Stimulated activated CD8-positive, alpha-beta memory T cell treated with anti-CD3 and anti-CD28 coated beads, Interleukin-7, amount 100 ng/mL, for 48 hours (primary cell): ENCODE results near the gene CLCN7.

Experiments used
- DNase-seq, 2 donors: peaks; one replicate each; pipeline ENCODE4 v3.0.0-alpha.2; 2020; ENCODE audit warnings: low read depth in 1 of 2; ENCODE audit errors: extremely low read depth in 1 of 2

Gene CLCN7

DNA sequence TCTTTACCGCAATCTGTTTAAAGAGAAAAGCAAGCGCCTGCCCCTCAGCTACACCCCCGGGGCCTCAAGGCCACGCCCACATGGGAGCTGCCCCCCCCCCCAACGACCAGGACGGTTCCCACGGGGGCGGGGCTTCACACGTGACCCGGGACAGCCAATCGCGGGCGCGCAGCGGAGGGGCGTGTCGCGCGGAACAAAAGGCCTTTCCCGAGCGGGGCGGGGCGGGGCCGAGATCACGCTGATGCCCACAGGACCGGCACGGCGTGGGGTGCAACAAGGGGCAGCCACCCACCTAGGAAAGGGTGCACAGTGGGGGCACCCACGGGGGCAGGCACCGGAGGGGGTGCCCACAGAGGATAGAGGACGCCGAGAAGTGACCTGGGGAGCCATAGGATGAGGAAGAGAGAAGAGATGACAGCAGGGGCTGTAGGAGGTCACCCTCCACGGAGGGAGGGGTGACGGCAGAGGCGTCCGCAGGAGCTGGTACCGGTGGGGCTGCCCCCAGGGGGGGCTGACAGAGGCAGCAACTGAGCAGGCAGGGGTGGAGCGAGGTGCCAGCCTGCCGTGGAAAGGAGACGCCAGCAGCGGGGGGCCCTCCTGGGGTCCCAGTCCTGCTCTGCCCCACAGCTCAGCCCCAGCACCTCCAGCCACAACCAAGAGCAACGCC lies 66.5 kb downstream of the CLCN7 start:
- DNase-seq: peak; percentile 86 to 91

DNA sequence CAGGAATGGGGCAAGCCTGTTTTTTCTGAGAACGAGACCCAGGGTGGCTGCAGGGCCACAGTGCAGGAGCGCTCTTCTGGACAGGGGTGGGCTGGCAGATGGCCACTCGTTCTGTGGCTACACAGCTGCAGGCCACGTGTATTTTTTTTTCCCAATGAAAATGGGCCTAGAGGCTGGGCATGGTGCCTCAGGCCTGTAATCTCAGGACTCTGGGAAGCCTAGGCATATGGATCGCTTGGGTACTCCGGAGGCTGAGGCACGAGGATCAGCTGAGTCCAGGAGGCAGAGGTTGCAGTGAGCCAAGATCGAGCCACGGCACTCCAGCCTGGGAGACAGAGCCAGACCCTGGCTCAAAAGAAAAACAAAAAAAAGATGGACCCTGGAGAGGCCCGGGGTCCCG lies 67.1 kb downstream of the CLCN7 start:
- no peak for DNase-seq

DNA sequence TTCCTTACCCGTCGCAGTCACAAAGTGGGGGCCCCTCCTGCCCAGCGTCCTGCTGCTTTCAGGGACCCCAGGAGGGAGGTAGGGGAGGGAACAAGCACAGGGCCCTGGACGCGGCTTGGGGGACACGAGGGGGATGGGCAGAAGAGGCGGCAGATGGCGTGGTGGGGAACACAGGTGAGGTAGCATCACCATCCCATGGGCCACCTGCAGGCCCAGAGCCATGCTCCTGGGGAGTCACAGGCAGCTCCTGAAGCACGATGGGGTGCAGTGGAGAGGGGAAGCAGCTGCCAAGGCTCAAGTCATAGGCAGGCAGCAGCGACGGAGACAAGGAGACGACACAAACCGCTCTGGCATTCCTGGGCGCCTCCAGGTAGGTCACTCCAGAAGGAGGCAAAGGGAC lies 71.1 kb downstream of the CLCN7 start:
- no peak for DNase-seq

DNA sequence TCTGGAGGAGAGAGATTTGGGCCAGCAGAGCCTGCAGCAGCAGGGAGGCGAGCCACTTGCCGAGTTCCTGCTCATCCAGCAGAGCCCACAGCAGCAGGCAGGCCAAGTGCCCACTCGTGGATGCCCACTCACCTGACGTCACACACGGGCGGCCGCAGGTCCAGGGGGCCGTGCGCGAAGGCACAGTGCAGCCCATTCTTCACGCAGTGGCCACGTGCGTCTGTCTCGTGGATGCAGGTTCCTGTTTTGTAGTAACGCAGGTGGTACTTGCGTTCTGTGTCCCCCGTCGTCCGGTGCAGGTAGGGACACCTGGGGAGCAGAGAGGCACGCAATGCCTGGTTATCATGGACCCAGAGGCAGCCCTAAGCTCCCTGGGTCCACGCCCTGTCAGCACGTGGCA lies 71.8 kb downstream of the CLCN7 start:
- no peak for DNase-seq

DNA sequence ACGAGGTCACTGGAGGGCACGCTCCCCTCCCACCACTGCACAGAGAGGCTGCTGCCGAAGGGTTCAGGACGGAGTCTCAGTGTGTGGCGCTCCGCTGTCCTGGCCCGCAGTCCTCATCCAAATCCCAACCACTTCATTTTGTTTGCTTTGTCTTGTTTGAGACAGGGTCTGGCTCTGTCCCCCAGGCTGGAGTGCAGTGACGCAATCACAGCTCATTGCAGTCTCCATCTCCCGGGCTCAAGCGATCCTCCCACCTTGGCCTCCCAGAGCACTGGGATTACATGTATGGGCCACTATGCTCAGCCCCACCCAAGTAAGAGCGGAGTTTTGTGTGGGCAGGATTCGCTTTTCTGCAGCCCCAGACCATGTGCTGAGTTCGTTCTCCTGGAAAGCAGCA lies 73.1 kb downstream of the CLCN7 start:
- DNase-seq: no peak

DNA sequence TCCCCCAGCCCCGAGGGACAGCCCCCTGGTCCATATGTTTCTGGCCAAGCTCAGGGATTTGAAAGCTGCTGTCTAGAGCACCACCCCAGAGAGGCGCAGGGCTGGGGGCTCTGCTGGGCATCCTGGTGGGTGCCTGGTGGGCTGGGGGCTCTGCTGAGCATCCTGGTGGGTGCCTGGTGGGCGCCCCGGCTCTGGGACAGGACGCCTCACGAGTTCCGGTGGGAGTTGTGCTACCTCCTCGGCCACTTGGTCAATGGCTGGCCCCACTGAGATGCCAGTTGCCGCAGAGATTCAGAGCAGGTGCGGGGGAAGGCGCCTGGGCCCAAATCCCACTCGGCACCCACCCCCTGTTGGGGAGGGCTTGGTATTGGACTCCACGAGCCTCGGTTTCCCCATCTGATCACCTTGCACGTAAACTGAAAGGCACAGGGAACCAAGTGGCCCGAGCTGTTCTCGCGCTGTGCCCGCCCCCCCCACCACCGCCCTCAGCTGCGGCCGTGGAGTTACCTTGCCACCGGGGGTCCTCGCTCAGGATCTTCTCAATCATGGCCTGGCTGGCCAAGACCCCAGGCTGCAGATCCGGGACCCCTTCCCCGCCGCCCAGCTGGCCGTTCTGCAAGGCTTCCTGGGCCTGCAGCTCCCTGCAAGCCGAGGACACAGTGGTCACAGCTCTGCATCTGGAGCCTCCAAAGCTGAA lies 73.6 kb downstream of the CLCN7 start:
- DNase-seq: no peak

DNA sequence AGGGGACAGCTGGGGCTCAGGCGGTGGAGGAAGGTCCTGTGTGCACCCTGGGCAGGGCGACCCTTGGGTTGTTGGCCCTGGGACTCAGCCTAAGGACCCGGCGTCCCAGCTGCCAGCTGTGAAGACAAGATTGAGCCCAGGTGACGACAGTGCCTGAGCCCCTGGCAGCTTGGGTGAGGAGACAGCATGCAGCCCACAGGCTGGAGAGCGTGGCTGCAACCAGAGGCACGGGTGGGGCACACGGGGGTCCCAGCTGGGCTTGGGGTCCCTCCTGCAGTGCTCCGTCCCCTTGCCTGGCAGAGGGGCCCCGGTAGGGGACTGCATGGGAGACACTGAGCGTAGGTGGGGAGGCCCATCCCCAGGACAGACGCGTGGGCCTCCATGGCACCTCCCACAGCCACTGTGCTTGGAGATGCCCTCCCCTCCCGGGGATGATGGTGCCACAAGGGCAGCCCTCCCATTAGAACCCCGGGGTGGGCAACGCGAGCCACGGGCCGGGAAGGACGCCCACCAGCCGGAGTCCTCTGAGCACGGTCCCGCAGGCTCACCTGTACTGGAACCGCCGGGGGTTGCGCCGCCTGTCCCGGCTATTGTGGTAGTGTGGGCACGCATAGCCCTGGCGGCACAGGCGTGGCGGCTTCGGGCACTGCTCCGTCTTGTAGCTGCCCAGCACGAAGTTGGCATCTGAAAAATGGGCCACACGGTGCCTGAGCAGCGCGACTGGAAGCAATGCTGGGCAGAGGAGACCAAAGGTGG lies 75.8 kb downstream of the CLCN7 start:
- DNase-seq: no peak

DNA sequence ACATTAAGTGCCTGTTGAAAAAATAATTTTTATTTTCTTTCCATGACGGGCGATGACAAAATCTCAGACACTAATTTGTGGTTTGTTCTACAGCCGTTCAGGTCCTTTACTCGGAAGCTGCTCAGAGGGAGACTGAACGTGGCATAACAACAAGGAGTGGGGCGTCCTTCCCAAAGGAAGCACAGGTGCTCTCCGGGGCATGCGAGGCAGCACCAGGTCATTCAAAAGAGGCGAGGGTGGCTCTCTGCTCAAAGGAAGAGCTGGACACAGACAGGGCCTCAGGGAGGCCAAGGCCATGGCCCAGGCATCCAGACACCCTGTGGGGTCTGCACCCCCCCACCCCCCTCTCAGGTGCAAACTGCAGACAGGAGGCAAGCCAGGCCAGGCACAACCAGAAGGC lies 76.5 kb downstream of the CLCN7 start:
- no peak for DNase-seq

DNA sequence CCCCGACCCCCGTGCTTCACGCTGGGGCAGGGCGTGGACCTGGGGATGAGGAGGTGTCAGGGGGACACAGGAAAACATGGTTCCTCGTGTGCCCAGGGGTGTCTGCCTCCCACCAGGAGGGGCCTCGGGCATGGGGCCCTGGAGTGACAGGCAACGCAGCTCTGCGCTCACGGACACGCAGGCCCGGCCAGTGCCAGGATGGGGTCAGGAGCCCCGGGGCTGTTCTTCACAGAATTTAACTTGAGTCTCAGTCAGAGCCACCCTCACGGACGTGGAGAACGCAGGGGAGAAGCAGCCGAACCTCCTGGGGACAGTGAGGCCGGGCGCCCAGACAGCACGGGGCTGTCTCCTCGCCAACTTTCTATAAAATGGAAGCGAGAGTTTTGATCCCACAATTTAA lies 77.0 kb downstream of the CLCN7 start:
- no peak for DNase-seq

DNA sequence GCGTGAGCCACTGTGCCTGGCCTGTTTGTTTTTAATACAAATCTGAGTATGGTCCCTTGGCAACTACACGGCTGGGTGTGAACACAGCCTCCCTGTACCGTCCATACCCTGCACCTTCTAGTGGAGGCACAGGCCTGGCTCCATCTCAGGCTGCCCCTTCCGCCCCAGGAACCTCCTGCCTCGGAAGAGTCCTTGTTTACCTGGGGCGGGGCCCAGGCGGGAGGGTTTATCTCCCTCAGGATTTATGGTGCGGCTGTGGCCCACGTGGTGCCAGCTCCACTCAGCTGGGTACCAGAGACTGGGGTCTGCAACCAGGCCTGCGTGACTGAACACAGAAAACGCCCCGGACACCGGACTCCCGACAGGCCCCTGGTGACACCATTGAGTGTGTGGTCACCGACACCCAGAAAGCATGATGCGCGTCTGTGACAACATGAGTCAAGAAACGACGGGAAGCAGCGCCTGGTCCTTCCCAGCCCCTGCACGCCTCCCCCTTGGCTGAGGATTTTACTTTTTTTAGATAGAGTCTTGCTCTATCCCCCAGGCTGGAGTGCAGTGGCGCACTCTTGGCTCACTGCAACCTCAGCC lies 79.3 kb downstream of the CLCN7 start:
- no peak for DNase-seq
